Endothelial cell of umbilical vein (primary cell): Measurements from ENCODE around the gene SLC35F3. TPM values are rescaled to one million over a fixed set of nuclear protein-coding genes. Genes with fewer than 3 reads are reported as not detected.

Experiments
- BruUV-seq: library from RNA; stranded (reverse); fragments of 400-500 nt; replicated peaks from 2 replicates; lab custom pipeline; 2021; lab: Mats Ljungman, UMichigan
- CTCF ChIA-PET: fragments of 300-600, 350-600 bp; sonication (Branson Sonifier 250); formaldehyde crosslinking; loops from one replicate; lab custom pipeline; 2021; ENCODE audit warnings: antibody characterized with exemption, inconsistent platforms; lab: Charles Lee
- POLR2A ChIA-PET: fragments of 300-600, 350-600 bp; sonication (Branson Sonifier 250); formaldehyde crosslinking; loops from one replicate; lab custom pipeline; 2021; ENCODE audit warnings: antibody characterized with exemption, inconsistent platforms; lab: Charles Lee
- DNase-seq: peaks from one replicate; pipeline ENCODE4 v3.0.0-alpha.2; 2011; ENCODE audit warnings: low read depth, low spot score
- FAIRE-seq: peaks from 2 replicates; lab custom pipeline; 2011; peaks lifted over from hg19 to GRCh38; lab: Jason Lieb, UNC
- H2AFZ ChIP-seq: 2 replicates; pipeline ENCODE4 v1.6.0; 2012; ENCODE audit warnings: low read depth, low read length, control low read depth, inconsistent platforms
- H3K27ac ChIP-seq: 2 replicates; pipeline ENCODE4 v1.5.1; 2011; ENCODE audit warnings: low read depth, mild to moderate bottlenecking, control low read depth, low read length, moderate library complexity; ENCODE audit not compliant: insufficient read depth
- H3K27me3 ChIP-seq, 2 experiments: 2 replicates each; pipeline versions ENCODE4 v1.6.0 to v1.6.1; 2011; ENCODE audit warnings: low read length in 2 of 2, mixed read lengths in 1 of 2; ENCODE audit not compliant: control insufficient read depth in 2 of 2, insufficient read depth in 2 of 2
- H3K36me3 ChIP-seq, 2 experiments: 2 replicates in 1 of 2; 3 replicates in 1 of 2; pipeline ENCODE4 v1.5.1; 2011; ENCODE audit warnings: low read length in 2 of 2, mild to moderate bottlenecking in 1 of 2, moderate library complexity in 1 of 2; ENCODE audit not compliant: control insufficient read depth in 2 of 2, insufficient read depth in 2 of 2; ENCODE audit errors: extremely low read depth in 1 of 2
- H3K4me1 ChIP-seq: 3 replicates; pipeline ENCODE4 v1.5.1; 2011; ENCODE audit warnings: mild to moderate bottlenecking, low read length; ENCODE audit not compliant: control insufficient read depth, insufficient read depth; ENCODE audit errors: extremely low read depth
- H3K4me2 ChIP-seq: 2 replicates; pipeline ENCODE4 v1.6.1; 2011; ENCODE audit warnings: low read length, control low read depth, mixed read lengths; ENCODE audit not compliant: insufficient read depth
- H3K4me3 ChIP-seq, 3 experiments: fragments of 200-600 bp in 1 of 3; sonication (generic), shearing (Covaris generic) in 1 of 3; replicated peaks in 1 of 3; 2 replicates each; pipeline ENCODE4 v1.5.1; 2011 to 2016; ENCODE audit warnings: control low read depth in 3 of 3, low read length in 3 of 3, mild to moderate bottlenecking in 2 of 3, inconsistent platforms in 1 of 3, low read depth in 1 of 3, moderate library complexity in 1 of 3; ENCODE audit not compliant: insufficient read depth in 1 of 3
- H3K79me2 ChIP-seq: 2 replicates; pipeline ENCODE4 v1.6.0; 2012; ENCODE audit warnings: low read length, inconsistent platforms; ENCODE audit not compliant: control insufficient read depth, insufficient read depth
- H3K9ac ChIP-seq: replicated peaks from 2 replicates; pipeline ENCODE3; 2011; ENCODE audit warnings: low read length, control low read depth; ENCODE audit not compliant: insufficient read depth; ENCODE audit errors: extremely low read depth
- H3K9me1 ChIP-seq: replicated peaks from 3 replicates; pipeline ENCODE4 v1.6.0; 2011; ENCODE audit warnings: mild to moderate bottlenecking, low read length; ENCODE audit not compliant: control insufficient read depth, insufficient read depth; ENCODE audit errors: extremely low read depth
- H3K9me3 ChIP-seq: replicated peaks from 2 replicates; pipeline ENCODE4 v1.5.1; 2012; ENCODE audit warnings: low read length, inconsistent platforms; ENCODE audit not compliant: control insufficient read depth, insufficient read depth
- H4K20me1 ChIP-seq: replicated peaks from 2 replicates; pipeline ENCODE3; 2011; ENCODE audit warnings: mild to moderate bottlenecking, low read length; ENCODE audit not compliant: control insufficient read depth, insufficient read depth; ENCODE audit errors: extremely low read depth
- EZH2 ChIP-seq: IDR thresholded peaks from 2 replicates; pipeline ENCODE4 v1.6.1; 2012; ENCODE audit warnings: borderline replicate concordance, low read depth, mild to moderate bottlenecking, moderate library complexity, low read length, inconsistent platforms; ENCODE audit not compliant: severe bottlenecking
- FOS ChIP-seq: IDR thresholded peaks from 2 replicates; pipeline ENCODE4 v1.6.1; 2011; ENCODE audit warnings: mild to moderate bottlenecking, low read length, moderate library complexity, borderline replicate concordance; ENCODE audit not compliant: insufficient read depth
- GATA2 ChIP-seq: IDR thresholded peaks from 2 replicates; pipeline ENCODE4 v1.7.0; 2011; ENCODE audit warnings: low read depth, mild to moderate bottlenecking, moderate library complexity, mixed read lengths, low read length; ENCODE audit not compliant: insufficient read length, insufficient read depth
- JUN ChIP-seq: IDR thresholded peaks from 2 replicates; pipeline ENCODE4 v1.6.1; 2011; ENCODE audit warnings: borderline replicate concordance, low read depth; ENCODE audit not compliant: insufficient read length, insufficient read depth
- MYC ChIP-seq: IDR thresholded peaks from one replicate; pipeline ENCODE4 v1.6.1; 2011; ENCODE audit warnings: mild to moderate bottlenecking, low read depth, low read length
- POLR2A ChIP-seq: IDR thresholded peaks from 2 replicates; pipeline ENCODE4 v1.6.1; 2012; ENCODE audit warnings: low read depth, mild to moderate bottlenecking, control low read depth, low read length
- POLR2AphosphoS5 ChIP-seq: IDR thresholded peaks from 2 replicates; pipeline ENCODE4 v1.6.1; 2012; ENCODE audit warnings: low read depth, mild to moderate bottlenecking, control low read depth, low read length, moderate library complexity; ENCODE audit not compliant: insufficient read depth
- dilution Hi-C: fragments of 300-500 bp; cut with MboI; formaldehyde crosslinking; loops from one replicate; pipeline ENCODE4 v1.15.0; 2019; ENCODE audit warnings: low sequenced_read_pairs; ENCODE audit not compliant: extremely low pct_ligation_motif_present
- intact Hi-C: fragments of 100-400 bp; cut with micrococcal nuclease; formaldehyde crosslinking; loops from one replicate; pipeline ENCODE4 v1.10.0; 2022
- polyA plus RNA-seq, 4 experiments: library from polyadenylated mRNA; depleted of rRNA in 3 of 4; stranded (reverse) in 3 of 4; unstranded in 1 of 4; fragments of >200 nt; gene quantifications; 2 replicates each; pipeline versions ENCODE4 v1.2.1 to v1.2.3, GENCODE V29; 2011 to 2012; ENCODE audit warnings: missing spikeins in 1 of 4
- total RNA-seq: library from RNA; stranded (reverse); gene quantifications from 2 replicates; pipeline ENCODE4 v1.2.3, GENCODE V29; 2021
- TF ChIP-seq, protein P1 (sequence below), 2 donors: IDR thresholded peaks; 1 replicate in 1 of 2; 2 replicates in 1 of 2; pipeline ENCODE4 v1.5.1; 2011; ENCODE audit warnings: low read length in 2 of 2, mild to moderate bottlenecking in 2 of 2, moderate library complexity in 2 of 2, control low read depth in 1 of 2, inconsistent platforms in 1 of 2, low read depth in 1 of 2; ENCODE audit not compliant: insufficient read depth in 1 of 2; ENCODE audit errors: extremely low read depth in 1 of 2
- TF ChIP-seq, protein P2 (sequence below): IDR thresholded peaks from 2 replicates; pipeline ENCODE4 v1.6.1; 2011; ENCODE audit not compliant: insufficient read depth, insufficient read length

SLC35F3 gene
- total and polyA plus RNA-seq, 2 donors (not counting 3 experiments of a cell fraction or from before 2014, with no cell fraction given): not detected

DNA sequence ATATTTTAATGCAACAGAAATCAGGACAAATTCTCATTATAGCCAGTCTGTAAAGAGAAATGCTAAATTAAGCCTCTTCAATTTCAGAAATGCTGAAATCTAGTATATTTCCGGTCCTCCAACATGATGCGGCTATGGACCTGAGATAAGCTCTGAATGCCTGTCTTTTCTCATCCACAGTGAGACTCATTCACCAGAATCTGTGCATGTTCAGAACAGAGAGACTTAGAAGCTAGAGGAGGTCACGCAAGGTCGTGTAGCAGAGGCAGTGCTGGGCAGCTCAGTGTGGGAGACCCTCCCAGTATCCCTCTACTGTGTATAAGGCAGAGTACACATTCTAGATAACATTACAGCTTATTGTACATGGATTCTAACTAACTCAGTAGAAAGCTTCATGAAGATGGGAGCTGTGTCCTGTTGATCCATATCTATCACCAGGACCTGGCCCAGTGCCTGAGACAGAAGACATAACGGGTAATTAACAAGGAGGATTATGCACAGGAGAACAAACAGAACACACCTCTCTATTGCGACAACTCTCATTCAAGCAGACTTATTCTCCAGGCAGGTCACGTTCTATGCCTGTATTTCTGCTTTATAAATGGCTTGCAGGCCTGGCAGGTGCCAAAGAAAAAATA lies 371.8 kb downstream of the SLC35F3 start:
- H3K4me3 ChIP-seq: no peak overlapping the region
- H3K36me3 ChIP-seq: no peaks in the 10 kb centered on the region
- dilution Hi-C loops (no loop called here), intact Hi-C loops (no loop called here)
- H4K20me1 ChIP-seq: no peaks in the 10 kb centered on the region
- POLR2A ChIA-PET: no interaction called here
- no peaks in the 10 kb centered on the region for H3K4me1 ChIP-seq
- no peak overlapping the region for H3K27ac ChIP-seq
- H3K4me2 ChIP-seq: no peak overlapping the region
- H2AFZ ChIP-seq: no peak overlapping the region
- TF ChIP-seq POLR2AphosphoS5 (no peak), EZH2 (no peak), MYC (no peak), GATA2 (no peak), JUN (no peak), POLR2A (no peak), FOS (no peak)
- TF ChIP-seq, protein P1, sequence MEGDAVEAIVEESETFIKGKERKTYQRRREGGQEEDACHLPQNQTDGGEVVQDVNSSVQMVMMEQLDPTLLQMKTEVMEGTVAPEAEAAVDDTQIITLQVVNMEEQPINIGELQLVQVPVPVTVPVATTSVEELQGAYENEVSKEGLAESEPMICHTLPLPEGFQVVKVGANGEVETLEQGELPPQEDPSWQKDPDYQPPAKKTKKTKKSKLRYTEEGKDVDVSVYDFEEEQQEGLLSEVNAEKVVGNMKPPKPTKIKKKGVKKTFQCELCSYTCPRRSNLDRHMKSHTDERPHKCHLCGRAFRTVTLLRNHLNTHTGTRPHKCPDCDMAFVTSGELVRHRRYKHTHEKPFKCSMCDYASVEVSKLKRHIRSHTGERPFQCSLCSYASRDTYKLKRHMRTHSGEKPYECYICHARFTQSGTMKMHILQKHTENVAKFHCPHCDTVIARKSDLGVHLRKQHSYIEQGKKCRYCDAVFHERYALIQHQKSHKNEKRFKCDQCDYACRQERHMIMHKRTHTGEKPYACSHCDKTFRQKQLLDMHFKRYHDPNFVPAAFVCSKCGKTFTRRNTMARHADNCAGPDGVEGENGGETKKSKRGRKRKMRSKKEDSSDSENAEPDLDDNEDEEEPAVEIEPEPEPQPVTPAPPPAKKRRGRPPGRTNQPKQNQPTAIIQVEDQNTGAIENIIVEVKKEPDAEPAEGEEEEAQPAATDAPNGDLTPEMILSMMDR (IDR thresholded peaks at IDR 0.05; ENCODE audit: extremely low read depth in 1 of 2, insufficient read depth in 1 of 2, low read depth in 1 of 2, low read length in 2 of 2): no peak
- TF ChIP-seq, protein P2, sequence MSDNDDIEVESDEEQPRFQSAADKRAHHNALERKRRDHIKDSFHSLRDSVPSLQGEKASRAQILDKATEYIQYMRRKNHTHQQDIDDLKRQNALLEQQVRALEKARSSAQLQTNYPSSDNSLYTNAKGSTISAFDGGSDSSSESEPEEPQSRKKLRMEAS: no peak
- H3K9me3 ChIP-seq: no peaks in the 10 kb centered on the region
- DNase-seq (no peak), FAIRE-seq (no peak)
- no peak overlapping the region for H3K9ac ChIP-seq
- H3K27me3 ChIP-seq: no peaks in the 10 kb centered on the region
- BruUV-seq: no TSS peak
- H3K9me1 ChIP-seq: no peaks in the 10 kb centered on the region
- CTCF ChIA-PET: no interaction called here
- no peaks in the 10 kb centered on the region for H3K79me2 ChIP-seq
